GM18858 (cell line): ENCODE measurements around the gene PARD6B.
"Not testable (repeated sequence)": the region's sequence is repeated elsewhere in the genome, so short reads cannot be mapped to it uniquely, and the experiment has no call there.

ENCODE experiments used
- ATAC-seq: cut with Tn5 transposase; IDR thresholded peaks from one replicate; pipeline ENCODE4 v1.9.1; 2021; ENCODE audit not compliant: unreplicated experiment

PARD6B gene

GRCh38 chr20:50794846-50795634 lies 63.7 kb downstream of the PARD6B start, which contains the start of gene BCAS4:
BCAS4 (plus strand) TSS chr20:50795061; CDS start chr20:50795084, 23 bp downstream.
- peak; percentile 42 for ATAC-seq

- no peak for ATAC-seq
Observed at GRCh38 chr20:50797142-50797541, 65.8 kb downstream of the PARD6B start.

GRCh38 chr20:50798650-50799049 lies 67.3 kb downstream of the PARD6B start:
- ATAC-seq: no peak

GRCh38 chr20:50799176-50799889 lies 68.0 kb downstream of the PARD6B start:
- no peak for ATAC-seq

GRCh38 chr20:50799890-50800550 lies 68.6 kb downstream of the PARD6B start:
- peak; percentile 57 for ATAC-seq

GRCh38 chr20:50800986-50801746 lies 69.8 kb downstream of the PARD6B start:
- not testable (repeated sequence) for ATAC-seq

- no peak for ATAC-seq
Observed at GRCh38 chr20:50801747-50802125, 70.4 kb downstream of the PARD6B start.

- no peak for ATAC-seq
Observed at GRCh38 chr20:50802289-50802688, 70.9 kb downstream of the PARD6B start.

- ATAC-seq: no peak
Observed at GRCh38 chr20:50804437-50805348, 73.3 kb downstream of the PARD6B start.

- ATAC-seq: no peak
Observed at GRCh38 chr20:50805349-50805684, 73.9 kb downstream of the PARD6B start.

- no peak for ATAC-seq
Observed at GRCh38 chr20:50806126-50806768, 74.9 kb downstream of the PARD6B start.
